Gastrocnemius medialis (tissue), 4 donors: Measurements from ENCODE around the gene LY6G6C. TPM values are rescaled to one million over a fixed set of nuclear protein-coding genes. Genes with fewer than 3 reads are reported as not detected.

Experiments used
- ATAC-seq, 2 donors: fragments of 150-250 bp; one replicate each; pipeline ENCODE4 v1.9.1; 2016
- DNase-seq, 2 donors: peaks; one replicate each; pipeline ENCODE4 v3.0.0-alpha.2; 2019
- H3K27ac ChIP-seq, 4 donors: fragments of 200-600 bp; sonication (generic); 1 replicate in 1 of 4; 2 replicates in 3 of 4; pipeline ENCODE4 v1.5.1; 2016 to 2018; ENCODE audit warnings: mild to moderate bottlenecking in 2 of 4, moderate library complexity in 1 of 4
- H3K27me3 ChIP-seq, 3 donors: fragments of 200-600 bp; sonication (generic) in 2 of 3; 1 replicate in 1 of 3; 2 replicates in 2 of 3; pipeline versions ENCODE4 v1.5.1 to v1.6.0; 2016 to 2019; ENCODE audit warnings: mild to moderate bottlenecking in 1 of 3, moderate library complexity in 1 of 3
- H3K36me3 ChIP-seq, 2 donors: fragments of 200-600 bp; sonication (generic) in 1 of 2; one replicate each; pipeline ENCODE4 v1.5.1; 2017 to 2018
- H3K4me1 ChIP-seq, 2 donors: fragments of 200-600 bp; sonication (generic) in 1 of 2; one replicate each; pipeline ENCODE4 v1.5.1; 2016 to 2017; ENCODE audit warnings: mild to moderate bottlenecking in 2 of 2
- H3K4me3 ChIP-seq, 4 donors: fragments of 200-600 bp; sonication (generic) in 3 of 4; 1 replicate in 1 of 4; 2 replicates in 3 of 4; pipeline ENCODE4 v1.5.1; 2016 to 2019; ENCODE audit warnings: mild to moderate bottlenecking in 2 of 4
- H3K9me3 ChIP-seq, 3 donors: fragments of 200-600 bp; sonication (generic) in 2 of 3; 1 replicate in 1 of 3; 2 replicates in 2 of 3; pipeline ENCODE4 v1.5.1; 2016 to 2019
- CTCF ChIP-seq, 5 experiments: fragments of 450-650 bp in 3 of 5; fragments of 200-600 bp in 2 of 5; sonication (generic) in 2 of 5; IDR thresholded peaks in 4 of 5; conservative IDR thresholded peaks in 1 of 5; 1 replicate in 4 of 5; 2 replicates in 1 of 5; pipeline ENCODE4 v1.5.1; 2016 to 2019; ENCODE audit warnings: antibody characterized with exemption in 5 of 5, mild to moderate bottlenecking in 3 of 5, moderate library complexity in 3 of 5
- POLR2A ChIP-seq, 2 donors: fragments of 450-650 bp; IDR thresholded peaks; one replicate each; pipeline ENCODE4 v1.6.1; 2017; ENCODE audit warnings: antibody characterized with exemption in 2 of 2, mild to moderate bottlenecking in 2 of 2, moderate library complexity in 2 of 2
- in situ Hi-C, 4 donors: fragments of 200-750 bp; cut with MboI; loops; one replicate each; pipeline versions ENCODE4 v1.15.0 to v1.8.0; 2017; ENCODE audit warnings: low sequenced_read_pairs in 4 of 4
- intact Hi-C: fragments of 100-400 bp; cut with DNase I; formaldehyde crosslinking; loops from one replicate; pipeline ENCODE4 v1.15.1; 2023; ENCODE audit warnings: low total_unique reads
- total RNA-seq, 4 donors: library from RNA; depleted of rRNA; stranded (reverse); fragments of >200 nt; gene quantifications; one replicate each; pipeline versions ENCODE4 v1.1.0 to v1.2.3, GENCODE V29; 2016

The LY6G6C gene
- total RNA-seq, 4 donors from 2014 or later: not detected

DNA sequence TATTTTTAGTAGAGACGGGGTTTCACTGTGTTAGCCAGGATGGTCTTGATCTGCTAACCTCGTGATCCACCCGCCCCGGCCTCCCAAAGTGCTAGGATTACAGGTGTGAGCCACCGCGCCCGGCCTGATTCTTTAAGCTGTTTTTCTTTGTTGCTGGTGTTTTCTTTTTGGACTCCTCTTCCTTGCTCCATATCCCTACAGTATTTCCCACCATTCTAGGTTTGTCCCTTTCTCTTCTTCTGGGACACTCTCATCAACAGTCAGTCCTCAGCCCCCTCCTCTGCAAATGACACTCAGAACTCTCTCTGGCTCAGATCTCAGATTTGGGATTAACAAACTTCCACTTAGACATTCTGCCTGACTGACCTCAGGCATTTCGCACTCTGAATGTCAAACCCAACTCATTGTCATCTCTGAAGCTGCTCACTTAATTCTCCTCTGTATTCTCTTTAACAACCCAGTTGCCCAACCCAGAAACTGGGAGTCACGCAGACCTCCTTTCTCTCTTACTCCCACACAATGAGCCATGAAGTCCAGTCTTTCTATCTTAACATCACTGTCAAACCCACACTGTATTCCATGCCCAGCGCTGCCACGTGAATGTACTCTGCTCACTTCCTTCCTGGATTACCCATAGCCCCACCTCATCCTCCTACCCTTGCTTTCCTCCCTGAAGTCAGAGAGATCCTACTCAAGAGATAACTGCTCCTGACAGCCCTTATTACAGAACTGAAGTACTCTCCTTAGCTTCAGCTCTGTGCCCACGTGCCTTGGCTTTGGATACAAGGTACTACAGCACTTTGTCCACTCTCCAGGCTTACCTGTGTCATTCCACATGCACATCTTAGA is 4.2 kb upstream of the LY6G6C start:
- no peaks in the 10 kb centered on the region for H3K36me3 ChIP-seq
- intact Hi-C loops (no loop called here), in situ Hi-C loops (no loop called here)
- H3K4me3 ChIP-seq: no peak overlapping the region
- TF ChIP-seq CTCF (IDR thresholded peaks at IDR 0.05 in 4 of 5, conservative IDR thresholded peaks at IDR 0.05 in 1 of 5) (no peak), POLR2A (IDR thresholded peaks at IDR 0.05) (no peak)
- H3K4me1 ChIP-seq: peaks cover 7 to 8% of the 10 kb centered on the region in 2 donors
- DNase-seq (no peak), ATAC-seq (no peak)
- no peaks in the 10 kb centered on the region for H3K9me3 ChIP-seq
- H3K27me3 ChIP-seq: peaks cover 0 to 3% (median 0%) of the 10 kb centered on the region in 3 donors
- no peak overlapping the region for H3K27ac ChIP-seq

- Histone ChIP-seq H3K4me1 (peaks cover 4 to 5% of the 10 kb centered on the region in 2 donors), H3K4me3 (no peak overlapping the region), H3K36me3 (no peaks in the 10 kb centered on the region), H3K9me3 (no peaks in the 10 kb centered on the region), H3K27me3 (no peaks in the 10 kb centered on the region), H3K27ac (no peak overlapping the region)
- TF ChIP-seq POLR2A (IDR thresholded peaks at IDR 0.05) (no peak), CTCF (IDR thresholded peaks at IDR 0.05 in 4 of 5, conservative IDR thresholded peaks at IDR 0.05 in 1 of 5) (no peak)
- DNase-seq: no peak
- intact Hi-C loops: no loop called here
- in situ Hi-C loops: no loop called here
- ATAC-seq: no peak
These were observed 2.6 kb upstream of the LY6G6C start for GRCh38 chr6:31723980-31724691.

- Histone ChIP-seq H3K9me3 (no peaks in the 10 kb centered on the region), H3K4me3 (no peak within 1 kb of the TSS), H3K27me3 (no peaks in the 10 kb centered on the region), H3K27ac (no peak within 1 kb of the TSS), H3K4me1 (no peaks in the 10 kb centered on the region), H3K36me3 (no peaks in the 10 kb centered on the region)
- TF ChIP-seq POLR2A (IDR thresholded peaks at IDR 0.05) (no peak), CTCF (IDR thresholded peaks at IDR 0.05 in 4 of 5, conservative IDR thresholded peaks at IDR 0.05 in 1 of 5) (no peak)
- intact Hi-C loops (no loop called here), in situ Hi-C loops (no loop called here)
- ATAC-seq (no peak), DNase-seq (no peak)
These were observed 1.9 kb upstream of the LY6G6C start, which contains the start of gene MPIG6B for GRCh38 chr6:31723245-31723979. MPIG6B (plus strand) TSS chr6:31723373; CDS start chr6:31723384, 11 bp downstream.

DNA sequence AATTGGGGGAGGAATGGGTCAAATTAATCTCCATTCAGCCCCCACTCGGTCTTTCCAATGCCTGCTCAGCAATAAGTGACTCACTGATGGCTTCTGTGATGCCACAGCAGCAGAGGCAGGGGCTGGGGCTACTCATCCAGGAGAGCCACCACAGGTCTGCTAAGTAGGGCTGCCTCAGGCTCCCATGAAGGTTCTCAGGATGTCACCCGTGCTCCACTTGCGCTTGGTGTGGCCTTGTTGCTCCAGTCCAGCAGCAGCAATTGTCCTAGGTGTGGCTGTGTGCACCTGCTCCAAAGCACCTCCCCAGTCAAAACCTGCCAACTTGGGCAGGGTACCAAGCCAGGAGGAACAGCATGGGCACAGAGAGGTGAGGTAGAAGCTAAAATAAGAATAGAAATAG is 627 bp upstream of the LY6G6C start:
- no peaks in the 10 kb centered on the region for H3K9me3 ChIP-seq
- H3K4me3 ChIP-seq: no peak overlapping the region
- TF ChIP-seq CTCF (IDR thresholded peaks at IDR 0.05 in 4 of 5, conservative IDR thresholded peaks at IDR 0.05 in 1 of 5) (no peak), POLR2A (IDR thresholded peaks at IDR 0.05) (no peak)
- no peaks in the 10 kb centered on the region for H3K27me3 ChIP-seq
- no peak overlapping the region for H3K27ac ChIP-seq
- DNase-seq (no peak), ATAC-seq (no peak)
- intact Hi-C loops: no loop called here
- in situ Hi-C loops: no loop called here
- H3K36me3 ChIP-seq: no peaks in the 10 kb centered on the region
- no peaks in the 10 kb centered on the region for H3K4me1 ChIP-seq
